K562 (cell line): Measurements from ENCODE around the gene ZNF750. TPM values are rescaled to one million over a fixed set of nuclear protein-coding genes. Genes with fewer than 3 reads are reported as not detected.
A peak's percentile ranks its signal among the peaks of the same experiment; 100 is the strongest.

ENCODE experiments used
- C11orf30 ChIP-seq: fragments of 450-650 bp; IDR thresholded peaks from 2 replicates; pipeline ENCODE4 v1.6.1; 2016; ENCODE audit warnings: low read depth, mild to moderate bottlenecking
- CREB1 ChIP-seq, 2 experiments: sonication (generic) in 1 of 2; formaldehyde crosslinking in 1 of 2; IDR thresholded peaks; 2 replicates each; pipeline versions ENCODE4 v1.6.1 to v1.8.0; 2012 to 2022; ENCODE audit warnings: inconsistent platforms in 1 of 2, mild to moderate bottlenecking in 1 of 2, missing genetic modification reagents in 1 of 2, moderate library complexity in 1 of 2
- ESRRA ChIP-seq: fragments of 450-650 bp; IDR thresholded peaks from 2 replicates; pipeline ENCODE4 v1.6.1; 2014; ENCODE audit warnings: low read depth, mild to moderate bottlenecking, moderate library complexity, borderline replicate concordance
- HMGN3 ChIP-seq: IDR thresholded peaks from 2 replicates; pipeline ENCODE4 v1.6.1; 2011; ENCODE audit warnings: borderline replicate concordance, low read depth, mild to moderate bottlenecking, mixed read lengths, low read length; ENCODE audit not compliant: insufficient read length; ENCODE audit errors: extremely low read depth
- MEF2A ChIP-seq: IDR thresholded peaks from 2 replicates; pipeline ENCODE4 v1.6.1; 2011; ENCODE audit warnings: low read depth, mild to moderate bottlenecking, low read length, moderate library complexity; ENCODE audit not compliant: control insufficient read depth
- NFATC3 ChIP-seq: fragments of 450-650 bp; IDR thresholded peaks from 2 replicates; pipeline ENCODE4 v1.6.1; 2017; ENCODE audit warnings: mild to moderate bottlenecking
- PURB ChIP-seq: sonication (generic); formaldehyde crosslinking; IDR thresholded peaks from 2 replicates; pipeline ENCODE4 v1.9.0; 2021; ENCODE audit warnings: low read depth, mild to moderate bottlenecking, missing genetic modification reagents
- RBM25 ChIP-seq: fragments of 200-400 bp; formaldehyde crosslinking; IDR thresholded peaks from 2 replicates; pipeline ENCODE4 v1.6.1; 2018; ENCODE audit warnings: low read length, low read depth, moderate library complexity; ENCODE audit not compliant: severe bottlenecking
- RFX5 ChIP-seq: IDR thresholded peaks from 2 replicates; pipeline ENCODE4 v1.6.1; 2011; ENCODE audit warnings: low read depth, mild to moderate bottlenecking, improper control_type of control experiment, low read length
- TAL1 ChIP-seq: fragments of 450-650 bp; IDR thresholded peaks from 2 replicates; pipeline ENCODE4 v1.6.1; 2016; ENCODE audit warnings: mild to moderate bottlenecking
- ZNF507 ChIP-seq: conservative IDR thresholded peaks from 2 replicates; pipeline ENCODE4 v1.6.1; 2017; ENCODE audit warnings: missing genetic modification characterization, missing compliant biosample characterization
- ZNF699 ChIP-seq: fragments of 250-450 bp; sonication (Bioruptor Pico); IDR thresholded peaks from 2 replicates; pipeline ENCODE4 v1.8.0; 2021; ENCODE audit warnings: mild to moderate bottlenecking, moderate library complexity; ENCODE audit not compliant: insufficient replicate concordance
- polyA plus RNA-seq, 8 experiments: library from polyadenylated mRNA; depleted of rRNA in 4 of 8; stranded (reverse) in 5 of 8; unstranded in 3 of 8; fragments of >200 nt; fragmentation: Nextera tagmentation in 2 of 8; fragmentation: Illumina TruSeq in 1 of 8; extraction: Ambion mirVana in 2 of 8; extraction: Trizol in 1 of 8; gene quantifications; 2 replicates each; pipeline versions ENCODE4 v1.2.1 to v1.2.3, GENCODE V29; 2011 to 2014; ENCODE audit warnings: inconsistent platforms in 1 of 8, missing spikeins in 1 of 8
- total RNA-seq, 7 experiments: library from RNA; depleted of rRNA in 6 of 7; stranded (reverse); fragments of >200 nt in 6 of 7; fragmentation: Illumina TruSeq in 2 of 7; extraction: Trizol in 2 of 7; gene quantifications; 2 replicates each; pipeline versions ENCODE4 v1.2.1 to v1.2.3, GENCODE V29; 2011 to 2021; ENCODE audit warnings: low replicate concordance in 1 of 7
- TF ChIP-seq, protein P1 (sequence below): conservative IDR thresholded peaks from 2 replicates; pipeline ENCODE4 v1.6.1; 2011; ENCODE audit warnings: low read depth, mild to moderate bottlenecking, low read length; ENCODE audit not compliant: control insufficient read depth
- TF ChIP-seq, protein P2 (sequence below): fragments of 250-450 bp; sonication (Bioruptor Pico); IDR thresholded peaks from 2 replicates; pipeline ENCODE4 v1.9.0; 2021; ENCODE audit warnings: mild to moderate bottlenecking, inconsistent platforms
- TF ChIP-seq, protein P3 (sequence below): fragments of 250-450 bp; sonication (Bioruptor Pico); IDR thresholded peaks from 2 replicates; pipeline ENCODE4 v1.8.0; 2021; ENCODE audit warnings: moderate library complexity, mild to moderate bottlenecking, inconsistent platforms

ZNF750 gene
- total and polyA plus RNA-seq, 9 of the 15 experiments (the other 6 are each of a cell fraction or from before 2014, with no cell fraction given): not detected

DNA sequence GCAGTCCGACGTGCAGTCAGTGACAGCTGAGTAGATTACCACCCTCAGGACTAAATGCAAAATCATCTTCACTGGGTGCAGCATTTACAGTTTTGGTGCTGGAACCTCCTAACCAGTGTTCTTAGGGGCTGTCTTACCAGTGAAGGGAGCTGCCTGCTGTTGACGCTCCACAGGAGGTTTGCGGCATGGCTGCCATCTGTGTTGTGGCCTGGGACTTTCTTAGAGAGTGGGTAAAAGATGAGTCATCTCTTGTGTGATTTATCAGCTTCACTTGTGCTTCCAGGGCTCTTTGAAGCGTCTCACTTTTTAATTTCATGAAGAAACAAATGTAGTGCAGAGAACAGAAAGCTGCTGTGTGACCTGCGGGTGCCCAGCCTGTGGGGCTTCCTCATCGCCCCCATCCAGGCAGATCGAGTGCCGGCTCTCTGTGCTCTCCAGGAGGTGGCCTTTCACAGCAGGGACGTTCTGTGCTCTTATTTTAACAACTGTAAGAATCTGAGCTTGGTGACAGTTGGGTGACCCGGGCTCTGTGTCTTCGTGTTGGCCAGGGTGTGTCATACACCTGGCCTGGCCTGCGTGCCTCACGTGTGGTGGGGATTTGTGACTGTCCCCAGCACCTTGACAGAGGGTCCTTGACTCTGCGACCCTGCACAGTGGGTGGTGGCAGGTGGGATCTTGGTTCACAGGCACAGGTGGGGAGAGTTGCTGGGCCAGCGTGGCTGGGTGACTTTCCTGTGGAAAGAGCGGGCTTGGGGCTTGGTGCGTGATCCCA lies 24.3 kb upstream of the ZNF750 start (continued):
- TF ChIP-seq ZNF699 (CRISPR knock-in tag): no peak
- no peak for TF ChIP-seq ESRRA
- TF ChIP-seq RBM25: no peak
- no peak for TF ChIP-seq PURB (CRISPR knock-in tag)
- TF ChIP-seq ZNF507: no peak
- TF ChIP-seq C11orf30: peak; percentile 71
- TF ChIP-seq MEF2A: no peak
- TF ChIP-seq HMGN3: no peak
- TF ChIP-seq CREB1 (IDR thresholded peaks at IDR 0.05): 0 out of 2 replicates have a peak, but pooled peaks have one; percentile 19
- no peak; the same call in 1 of the 2 replicates for TF ChIP-seq CREB1 (CRISPR knock-in tag; IDR thresholded peaks at IDR 0.05)
- TF ChIP-seq, protein P1, sequence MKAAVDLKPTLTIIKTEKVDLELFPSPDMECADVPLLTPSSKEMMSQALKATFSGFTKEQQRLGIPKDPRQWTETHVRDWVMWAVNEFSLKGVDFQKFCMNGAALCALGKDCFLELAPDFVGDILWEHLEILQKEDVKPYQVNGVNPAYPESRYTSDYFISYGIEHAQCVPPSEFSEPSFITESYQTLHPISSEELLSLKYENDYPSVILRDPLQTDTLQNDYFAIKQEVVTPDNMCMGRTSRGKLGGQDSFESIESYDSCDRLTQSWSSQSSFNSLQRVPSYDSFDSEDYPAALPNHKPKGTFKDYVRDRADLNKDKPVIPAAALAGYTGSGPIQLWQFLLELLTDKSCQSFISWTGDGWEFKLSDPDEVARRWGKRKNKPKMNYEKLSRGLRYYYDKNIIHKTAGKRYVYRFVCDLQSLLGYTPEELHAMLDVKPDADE: no peak
- TF ChIP-seq RFX5: no peak
- TF ChIP-seq, protein P2, sequence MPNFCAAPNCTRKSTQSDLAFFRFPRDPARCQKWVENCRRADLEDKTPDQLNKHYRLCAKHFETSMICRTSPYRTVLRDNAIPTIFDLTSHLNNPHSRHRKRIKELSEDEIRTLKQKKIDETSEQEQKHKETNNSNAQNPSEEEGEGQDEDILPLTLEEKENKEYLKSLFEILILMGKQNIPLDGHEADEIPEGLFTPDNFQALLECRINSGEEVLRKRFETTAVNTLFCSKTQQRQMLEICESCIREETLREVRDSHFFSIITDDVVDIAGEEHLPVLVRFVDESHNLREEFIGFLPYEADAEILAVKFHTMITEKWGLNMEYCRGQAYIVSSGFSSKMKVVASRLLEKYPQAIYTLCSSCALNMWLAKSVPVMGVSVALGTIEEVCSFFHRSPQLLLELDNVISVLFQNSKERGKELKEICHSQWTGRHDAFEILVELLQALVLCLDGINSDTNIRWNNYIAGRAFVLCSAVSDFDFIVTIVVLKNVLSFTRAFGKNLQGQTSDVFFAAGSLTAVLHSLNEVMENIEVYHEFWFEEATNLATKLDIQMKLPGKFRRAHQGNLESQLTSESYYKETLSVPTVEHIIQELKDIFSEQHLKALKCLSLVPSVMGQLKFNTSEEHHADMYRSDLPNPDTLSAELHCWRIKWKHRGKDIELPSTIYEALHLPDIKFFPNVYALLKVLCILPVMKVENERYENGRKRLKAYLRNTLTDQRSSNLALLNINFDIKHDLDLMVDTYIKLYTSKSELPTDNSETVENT: no peak
- TF ChIP-seq NFATC3: no peak
- TF ChIP-seq, protein P3, sequence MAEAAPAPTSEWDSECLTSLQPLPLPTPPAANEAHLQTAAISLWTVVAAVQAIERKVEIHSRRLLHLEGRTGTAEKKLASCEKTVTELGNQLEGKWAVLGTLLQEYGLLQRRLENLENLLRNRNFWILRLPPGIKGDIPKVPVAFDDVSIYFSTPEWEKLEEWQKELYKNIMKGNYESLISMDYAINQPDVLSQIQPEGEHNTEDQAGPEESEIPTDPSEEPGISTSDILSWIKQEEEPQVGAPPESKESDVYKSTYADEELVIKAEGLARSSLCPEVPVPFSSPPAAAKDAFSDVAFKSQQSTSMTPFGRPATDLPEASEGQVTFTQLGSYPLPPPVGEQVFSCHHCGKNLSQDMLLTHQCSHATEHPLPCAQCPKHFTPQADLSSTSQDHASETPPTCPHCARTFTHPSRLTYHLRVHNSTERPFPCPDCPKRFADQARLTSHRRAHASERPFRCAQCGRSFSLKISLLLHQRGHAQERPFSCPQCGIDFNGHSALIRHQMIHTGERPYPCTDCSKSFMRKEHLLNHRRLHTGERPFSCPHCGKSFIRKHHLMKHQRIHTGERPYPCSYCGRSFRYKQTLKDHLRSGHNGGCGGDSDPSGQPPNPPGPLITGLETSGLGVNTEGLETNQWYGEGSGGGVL (CRISPR knock-in tag): no peak
- TF ChIP-seq TAL1: no peak
